IMR-90 (cell line): ENCODE data around the gene HPSE2. TPM values are rescaled to one million over a fixed set of nuclear protein-coding genes. Genes with fewer than 3 reads are reported as not detected.
A peak's percentile ranks its signal among the peaks of the same experiment; 100 is the strongest.

Experiments used
- ATAC-seq: fragments of 200-7000 bp; cut with Tn5 transposase; 2 replicates; pipeline ENCODE4 v1.9.1; 2020; ENCODE audit warnings: low read depth, mild to moderate bottlenecking, moderate library complexity
- BruUV-seq: library from RNA; stranded (reverse); fragments of 400-500 nt; replicated peaks from 2 replicates; lab custom pipeline; 2021; lab: Mats Ljungman, UMichigan
- CTCF ChIA-PET: fragments of 300-600 bp; formaldehyde crosslinking; extraction: SDS; loops from one replicate; lab custom pipeline; 2021; ENCODE audit warnings: antibody characterized with exemption; lab: Yijun Ruan, JAX
- POLR2A ChIA-PET: fragments of 300-600 bp; sonication (Branson Sonifier 250); formaldehyde crosslinking; loops from one replicate; lab custom pipeline; 2022; ENCODE audit warnings: antibody characterized with exemption; ENCODE audit not compliant: unreplicated experiment; lab: Charles Lee
- DNase-seq: peaks from one replicate; pipeline ENCODE4 v3.0.0; 2013
- H2AFZ ChIP-seq: replicated peaks from 2 replicates; pipeline ENCODE3; 2013; ENCODE audit warnings: low read length, mild to moderate bottlenecking; ENCODE audit not compliant: poor library complexity
- H2AK5ac ChIP-seq: 2 replicates; pipeline ENCODE4 v1.6.1; 2013; ENCODE audit warnings: low read depth, low read length, inconsistent platforms
- H2AK9ac ChIP-seq: replicated peaks from 2 replicates; pipeline ENCODE3; 2013; ENCODE audit warnings: mild to moderate bottlenecking, low read depth, low read length, moderate library complexity; ENCODE audit not compliant: poor library complexity
- H2BK120ac ChIP-seq: 2 replicates; pipeline ENCODE4 v1.6.1; 2013; ENCODE audit warnings: low read depth, low read length, inconsistent platforms
- H2BK15ac ChIP-seq: 3 replicates; pipeline ENCODE4 v1.6.1; 2013; ENCODE audit warnings: low read depth, low read length, inconsistent platforms
- H2BK20ac ChIP-seq: 2 replicates; pipeline ENCODE4 v1.6.1; 2013; ENCODE audit warnings: low read depth, mild to moderate bottlenecking, inconsistent platforms, low read length, moderate library complexity
- H2BK5ac ChIP-seq: 2 replicates; pipeline ENCODE4 v1.6.1; 2013; ENCODE audit warnings: mild to moderate bottlenecking, low read depth, low read length, inconsistent platforms; ENCODE audit not compliant: poor library complexity, severe bottlenecking
- H3K14ac ChIP-seq: replicated peaks from 2 replicates; pipeline ENCODE4 v1.6.1; 2013; ENCODE audit warnings: low read depth, low read length, inconsistent platforms
- H3K18ac ChIP-seq: 2 replicates; pipeline ENCODE4 v1.6.1; 2013; ENCODE audit warnings: low read depth, low read length, control low read depth
- H3K23ac ChIP-seq: 2 replicates; pipeline ENCODE4 v1.6.1; 2013; ENCODE audit warnings: low read depth, low read length, inconsistent platforms
- H3K27ac ChIP-seq: 2 replicates; pipeline ENCODE4 v1.5.1; 2013; ENCODE audit warnings: mild to moderate bottlenecking, control low read depth, low read length; ENCODE audit not compliant: insufficient read depth
- H3K27me3 ChIP-seq: 2 replicates; pipeline ENCODE4 v1.6.1; 2013; ENCODE audit warnings: low read length; ENCODE audit not compliant: control insufficient read depth, insufficient read depth
- H3K36me3 ChIP-seq: 2 replicates; pipeline ENCODE4 v1.6.1; 2013; ENCODE audit warnings: low read length, mixed read lengths; ENCODE audit not compliant: control insufficient read depth, insufficient read depth
- H3K4ac ChIP-seq: 2 replicates; pipeline ENCODE4 v1.6.1; 2013; ENCODE audit warnings: low read depth, low read length, inconsistent platforms
- H3K4me1 ChIP-seq: 2 replicates; pipeline ENCODE4 v1.6.1; 2013; ENCODE audit warnings: low read length, mixed read lengths; ENCODE audit not compliant: control insufficient read depth, insufficient read depth
- H3K4me2 ChIP-seq: 2 replicates; pipeline ENCODE4 v1.6.1; 2013; ENCODE audit warnings: low read depth, mild to moderate bottlenecking, control low read depth, low read length, moderate library complexity
- H3K4me3 ChIP-seq: 2 replicates; pipeline ENCODE4 v1.5.1; 2013; ENCODE audit warnings: low read depth, mild to moderate bottlenecking, control low read depth, low read length, moderate library complexity; ENCODE audit not compliant: insufficient read depth
- H3K56ac ChIP-seq: 2 replicates; pipeline ENCODE4 v1.6.1; 2013; ENCODE audit warnings: low read length, inconsistent platforms; ENCODE audit not compliant: insufficient read depth; ENCODE audit errors: extremely low read depth
- H3K79me1 ChIP-seq, 2 experiments: 2 replicates each; pipeline ENCODE4 v1.6.1; 2013; ENCODE audit warnings: low read length in 2 of 2, inconsistent platforms in 1 of 2, low read depth in 1 of 2
- H3K9ac ChIP-seq: 2 replicates; pipeline ENCODE4 v1.6.1; 2013; ENCODE audit warnings: low read depth, low read length, control low read depth
- H3K9me1 ChIP-seq: 2 replicates; pipeline ENCODE4 v1.6.1; 2013; ENCODE audit warnings: low read length, inconsistent platforms; ENCODE audit not compliant: insufficient read depth
- H3K9me3 ChIP-seq: 2 replicates; pipeline ENCODE4 v1.6.1; 2013; ENCODE audit warnings: low read length; ENCODE audit not compliant: control insufficient read depth, insufficient read depth
- H4K20me1 ChIP-seq: 2 replicates; pipeline ENCODE4 v1.6.1; 2013; ENCODE audit warnings: low read length, inconsistent platforms; ENCODE audit not compliant: insufficient read depth
- H4K5ac ChIP-seq: 2 replicates; pipeline ENCODE4 v1.6.1; 2013; ENCODE audit warnings: mild to moderate bottlenecking, low read depth, low read length, control low read depth
- H4K8ac ChIP-seq, 2 experiments: 2 replicates each; pipeline ENCODE4 v1.6.1; 2013; ENCODE audit warnings: low read depth in 2 of 2, low read length in 2 of 2, control low read depth in 1 of 2, inconsistent platforms in 1 of 2
- H4K91ac ChIP-seq: 2 replicates; pipeline ENCODE4 v1.6.1; 2013; ENCODE audit warnings: low read depth, low read length, inconsistent platforms; ENCODE audit not compliant: insufficient read depth
- CTCF ChIP-seq: conservative IDR thresholded peaks from 2 replicates; pipeline ENCODE4 v1.5.1; 2012; ENCODE audit warnings: mild to moderate bottlenecking, low read depth, low read length, improper control_type of control experiment
- FOS ChIP-seq: fragments of 150-350 bp; IDR thresholded peaks from 2 replicates; pipeline ENCODE4 v1.6.1; 2016; ENCODE audit warnings: low read depth, low read length
- MAZ ChIP-seq: IDR thresholded peaks from 2 replicates; pipeline ENCODE4 v1.6.1; 2012; ENCODE audit warnings: low read depth, mild to moderate bottlenecking, low read length, improper control_type of control experiment, moderate library complexity, borderline replicate concordance
- RAD21 ChIP-seq: IDR thresholded peaks from 2 replicates; pipeline ENCODE4 v1.6.1; 2012; ENCODE audit warnings: low read length, improper control_type of control experiment
- RFX5 ChIP-seq: IDR thresholded peaks from 2 replicates; pipeline ENCODE4 v1.8.0; 2012; ENCODE audit warnings: low read depth, mild to moderate bottlenecking, low read length, moderate library complexity
- SMC3 ChIP-seq: fragments of 150-350 bp; IDR thresholded peaks from 2 replicates; pipeline ENCODE4 v1.6.1; 2016; ENCODE audit warnings: low read depth, mild to moderate bottlenecking, antibody characterized with exemption, low read length, moderate library complexity
- dilution Hi-C: fragments of 300-500 bp; cut with HindIII; formaldehyde crosslinking; loops from one replicate; pipeline ENCODE4 v1.14.3; 2018; ENCODE audit warnings: low sequenced_read_pairs; ENCODE audit not compliant: unreplicated experiment
- in situ Hi-C: fragments of 300-500 bp; cut with MboI; formaldehyde crosslinking; loops from 3 replicates; pipeline ENCODE4 v1.14.3; 2019; ENCODE audit warnings: low sequenced_read_pairs, inconsistent platforms, mixed read lengths
- intact Hi-C: fragments of 100-400 bp; cut with micrococcal nuclease; formaldehyde crosslinking; loops from 2 replicates; pipeline ENCODE4 v1.10.0; 2022
- polyA plus RNA-seq, 3 experiments: library from polyadenylated mRNA; depleted of rRNA; stranded (reverse); fragments of >200 nt; gene quantifications; 2 replicates each; pipeline ENCODE4 v1.2.3, GENCODE V29; 2012; ENCODE audit warnings: low replicate concordance in 1 of 3
- total RNA-seq: library from RNA; depleted of rRNA; stranded (reverse); fragments of >200 nt; gene quantifications from 2 replicates; pipeline ENCODE4 v1.2.3, GENCODE V29; 2012
- TF ChIP-seq, protein P1 (sequence below): fragments of 150-350 bp; IDR thresholded peaks from 2 replicates; pipeline ENCODE4 v1.6.1; 2017; ENCODE audit warnings: mild to moderate bottlenecking, antibody characterized with exemption, low read length, low read depth

HPSE2 gene
- total and polyA plus RNA-seq, 2 of the 4 experiments (the other 2 are of a cell fraction), result not detected

DNA sequence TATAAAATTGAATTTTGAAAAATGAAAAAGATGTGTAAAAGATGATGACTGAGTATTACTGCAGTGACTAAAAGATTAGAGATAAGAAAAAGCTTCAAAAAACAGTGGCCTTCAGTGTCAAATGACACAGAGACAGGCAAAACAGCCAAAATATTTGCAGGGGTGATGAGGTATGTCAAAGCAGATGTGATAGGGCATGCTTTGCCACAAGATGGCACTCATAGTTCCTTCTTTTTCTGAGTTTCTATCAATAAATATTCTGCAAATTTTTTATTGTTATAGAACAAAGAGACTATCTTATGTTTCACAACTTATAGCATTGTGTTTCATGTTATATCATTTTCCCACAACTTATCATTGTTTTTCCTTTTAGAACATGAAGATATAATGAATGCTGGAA, 444.8 kb downstream of the HPSE2 start:
- Histone ChIP-seq H4K20me1 (no peaks in the 10 kb centered on the region), H3K4ac (no peak overlapping the region), H3K9me3 (no peaks in the 10 kb centered on the region), H3K27me3 (no peaks in the 10 kb centered on the region), H2AK5ac (no peak overlapping the region), H3K36me3 (no peaks in the 10 kb centered on the region), H3K27ac (no peak overlapping the region), H2BK5ac (no peak overlapping the region), H3K79me1 (no peaks in the 10 kb centered on the region), H3K18ac (no peak overlapping the region), H2BK120ac (no peak overlapping the region), H2BK15ac (no peak overlapping the region), H3K23ac (no peak overlapping the region), H2AK9ac (no peak overlapping the region), H3K4me2 (no peak overlapping the region), H4K5ac (no peak overlapping the region), H3K9ac (no peak overlapping the region), H3K4me1 (no peaks in the 10 kb centered on the region), H3K14ac (no peak overlapping the region), H4K8ac (no peak overlapping the region), H3K9me1 (no peaks in the 10 kb centered on the region), H2AFZ (no peak overlapping the region), H4K91ac (no peak overlapping the region), H3K56ac (no peak overlapping the region), H3K4me3 (no peak overlapping the region), H2BK20ac (no peak overlapping the region)
- TF ChIP-seq FOS (no peak), SMC3 (peak; percentile 26; the same call in 1 of the 2 replicates), CTCF (peak; percentile 29), RAD21 (peak; percentile 29; the same call in 1 of the 2 replicates), MAZ (no peak), RFX5 (no peak)
- TF ChIP-seq, protein P1, sequence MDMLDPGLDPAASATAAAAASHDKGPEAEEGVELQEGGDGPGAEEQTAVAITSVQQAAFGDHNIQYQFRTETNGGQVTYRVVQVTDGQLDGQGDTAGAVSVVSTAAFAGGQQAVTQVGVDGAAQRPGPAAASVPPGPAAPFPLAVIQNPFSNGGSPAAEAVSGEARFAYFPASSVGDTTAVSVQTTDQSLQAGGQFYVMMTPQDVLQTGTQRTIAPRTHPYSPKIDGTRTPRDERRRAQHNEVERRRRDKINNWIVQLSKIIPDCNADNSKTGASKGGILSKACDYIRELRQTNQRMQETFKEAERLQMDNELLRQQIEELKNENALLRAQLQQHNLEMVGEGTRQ, result no peak
- ATAC-seq (peak; percentile 53), DNase-seq (peak; percentile 12)
- intact Hi-C loops, result loop anchor here (5.0 kb wide), 4 partner anchors 251 to 456 kb away; no protein-coding TSS in a partner anchor
- dilution Hi-C loops, result no loop called here
- in situ Hi-C loops, result no loop called here
- no TSS peak for BruUV-seq
- ChIA-PET CTCF (no interaction called here), POLR2A (no interaction called here)
